Right renal cortex interstitium (tissue), 3 donors: ENCODE results near the gene NBPF6. TPM values are rescaled to one million over a fixed set of nuclear protein-coding genes. Genes with fewer than 3 reads are reported as not detected.
"Not testable (repeated sequence)": the region's sequence is repeated elsewhere in the genome, so short reads cannot be mapped to it uniquely, and the experiment has no call there.

Experiments
- DNase-seq, 3 donors: peaks; one replicate each; pipeline ENCODE4 v3.0.0-alpha.2; 2013; ENCODE audit warnings: low read depth in 3 of 3, low spot score in 2 of 3
- polyA plus RNA-seq, 3 donors: library from polyadenylated mRNA; unstranded; fragments of 120-200 nt; gene quantifications; one replicate each; pipeline ENCODE4 v1.2.1, GENCODE V29; 2013; ENCODE audit not compliant: insufficient read length in 3 of 3

The NBPF6 gene
- polyA plus RNA-seq, 3 donors = not detected

DNA sequence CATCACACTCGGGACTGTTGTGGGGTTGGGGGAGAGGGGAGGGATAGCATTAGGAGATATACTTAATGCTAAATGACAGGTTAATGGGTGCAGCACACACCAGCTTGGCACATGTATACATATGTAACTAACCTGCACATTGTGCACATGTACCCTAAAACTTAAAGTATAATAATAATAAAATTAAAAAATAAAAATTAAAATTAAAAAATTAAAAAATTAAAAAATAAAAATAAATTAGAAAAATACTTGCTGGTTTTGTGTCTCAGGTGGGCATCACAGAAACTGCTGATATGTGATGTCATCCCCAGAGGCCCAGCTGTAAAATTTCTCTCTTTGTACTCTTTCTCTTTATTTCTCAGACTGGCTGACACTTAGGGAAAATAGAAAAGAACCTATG lies 44.9 kb downstream of the NBPF6 start:
- DNase-seq = not testable (repeated sequence)

DNA sequence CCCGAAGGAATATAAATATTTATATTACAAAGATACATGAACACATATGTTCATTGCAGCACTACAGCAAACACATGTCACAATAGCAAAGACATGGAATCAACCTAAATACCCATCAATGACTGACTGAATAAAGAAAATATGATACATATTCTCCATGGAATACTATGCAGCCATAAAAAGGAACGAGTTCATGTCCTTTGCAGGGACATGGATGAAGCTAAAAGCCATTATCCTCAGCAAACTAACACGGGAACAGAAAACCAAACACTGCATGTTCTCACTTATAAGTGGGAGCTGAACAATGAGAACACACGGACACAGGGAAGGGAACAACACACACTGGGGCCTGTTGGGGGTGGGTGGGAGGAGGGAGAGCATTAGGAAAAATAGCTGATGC lies 46.7 kb downstream of the NBPF6 start:
- not testable (repeated sequence) for DNase-seq

DNA sequence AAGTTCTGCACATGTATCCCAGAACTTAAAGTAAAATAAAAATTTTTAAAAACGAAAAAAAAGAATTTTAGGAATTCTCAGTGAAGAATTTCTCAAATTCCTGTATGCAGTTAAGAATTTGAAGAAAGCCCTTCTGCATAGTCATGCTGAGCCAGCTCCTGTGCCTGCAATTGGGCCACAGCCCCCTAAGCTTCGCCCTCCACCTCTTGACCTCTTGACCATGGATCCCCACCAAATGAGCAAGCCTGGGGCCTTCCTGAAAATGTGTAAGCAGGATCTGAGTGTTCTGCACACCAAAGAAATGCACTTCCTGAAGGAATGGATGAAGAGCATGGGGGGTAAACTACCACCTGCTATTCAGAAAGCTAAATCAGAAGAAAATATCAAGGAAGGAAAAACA lies 52.0 kb downstream of the NBPF6 start:
- DNase-seq = no peak

DNA sequence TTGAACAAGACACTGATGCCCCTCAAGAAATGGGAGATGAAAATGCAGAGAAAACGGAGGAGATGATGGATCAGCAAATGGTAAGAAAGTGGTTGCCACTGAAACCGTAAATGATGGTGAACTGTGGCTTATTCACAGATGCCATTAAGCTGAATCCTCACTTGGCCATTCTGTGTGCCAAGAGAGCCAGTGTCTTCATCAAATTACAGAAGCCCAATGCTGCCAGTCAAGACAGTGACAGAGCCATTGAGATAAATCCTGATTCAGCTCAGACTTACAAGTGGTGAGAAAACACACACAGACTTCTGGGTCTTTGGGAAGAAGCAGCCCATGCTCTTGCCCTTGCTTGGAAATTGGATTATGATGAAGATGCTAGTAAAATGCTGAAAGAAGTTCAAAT lies 52.5 kb downstream of the NBPF6 start:
- no peak for DNase-seq

DNA sequence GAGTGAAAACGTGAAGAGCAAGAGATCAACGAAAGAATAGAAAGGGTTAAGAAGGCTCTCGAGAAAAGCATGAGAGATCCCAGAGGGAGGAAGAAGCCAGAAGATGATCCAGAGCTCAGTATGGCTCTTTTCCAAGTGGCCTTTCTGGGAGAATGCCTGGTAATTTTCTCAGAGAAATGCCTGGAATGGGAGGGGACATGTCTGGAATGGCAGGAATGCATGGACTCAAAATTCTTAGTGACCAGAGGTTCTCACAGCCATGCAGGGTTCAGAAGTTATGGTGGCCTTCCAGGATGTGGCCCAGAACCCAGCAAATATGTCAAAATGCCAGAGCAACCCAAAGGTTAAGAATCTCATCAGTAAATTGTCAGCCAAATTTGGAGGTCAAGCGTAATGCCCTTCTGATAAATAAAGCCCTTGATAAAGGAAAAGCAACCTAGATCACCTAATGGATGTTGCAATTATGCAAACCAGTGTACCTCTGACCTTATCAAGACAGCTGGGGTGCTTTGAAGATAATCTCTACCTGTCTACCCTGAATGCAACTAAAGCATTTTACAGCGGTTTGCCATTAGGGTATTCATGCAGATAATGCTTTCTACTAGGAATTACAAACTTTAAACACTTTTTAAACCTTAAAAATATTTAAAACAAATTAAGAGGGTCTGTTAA lies 53.1 kb downstream of the NBPF6 start:
- DNase-seq = no peak

DNA sequence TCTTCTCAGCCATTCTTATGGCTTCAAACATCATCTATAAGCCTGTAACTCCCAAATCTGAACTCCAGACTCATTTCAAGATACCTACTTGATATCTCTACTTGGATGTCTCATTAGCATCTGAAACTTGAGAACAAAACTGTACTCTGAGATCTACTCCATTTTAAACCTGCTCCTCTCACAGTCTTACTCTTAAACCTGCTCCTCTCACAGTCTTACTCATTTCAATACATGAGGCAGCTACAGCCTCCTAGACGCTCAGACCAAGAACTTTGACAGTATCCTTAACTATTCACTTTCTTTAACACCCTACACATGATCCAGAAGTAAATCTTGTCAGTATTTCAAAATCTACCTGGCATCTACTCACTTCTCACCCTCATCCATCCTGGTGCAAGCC lies 54.3 kb downstream of the NBPF6 start:
- DNase-seq = no peak

DNA sequence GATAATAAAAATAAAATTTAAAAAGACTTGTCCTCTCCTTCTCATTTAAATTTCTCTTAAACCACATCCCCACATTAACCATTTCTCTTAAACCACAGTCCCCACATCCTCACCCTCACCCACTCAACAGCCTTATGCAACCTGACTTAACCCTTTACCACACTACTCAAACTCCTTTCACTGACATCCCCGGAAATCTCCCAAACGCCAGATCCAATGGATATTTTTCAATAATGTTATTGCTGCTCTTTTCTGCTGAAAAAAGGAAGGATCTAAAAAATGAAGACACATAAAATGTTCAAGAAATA lies 55.6 kb downstream of the NBPF6 start:
- DNase-seq = no peak

DNA sequence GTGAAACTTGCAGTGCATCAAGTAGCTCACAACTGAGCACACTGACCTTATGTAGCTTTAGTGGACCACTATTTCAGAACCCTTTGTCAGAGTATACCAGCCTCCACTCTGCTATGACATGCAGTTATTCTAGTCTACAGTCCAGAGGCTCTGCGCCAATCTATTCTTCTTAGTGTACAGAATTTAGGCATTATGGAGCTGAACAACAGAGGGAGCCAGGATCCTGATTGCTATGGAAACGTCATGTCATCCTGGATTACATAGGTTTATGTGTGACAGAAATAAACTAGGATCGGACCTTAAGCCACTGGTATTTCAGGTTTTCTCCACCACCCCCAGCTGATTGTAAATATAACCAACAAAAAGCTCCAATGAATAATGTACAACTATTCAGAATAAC lies 61.6 kb downstream of the NBPF6 start:
- DNase-seq = no peak

DNA sequence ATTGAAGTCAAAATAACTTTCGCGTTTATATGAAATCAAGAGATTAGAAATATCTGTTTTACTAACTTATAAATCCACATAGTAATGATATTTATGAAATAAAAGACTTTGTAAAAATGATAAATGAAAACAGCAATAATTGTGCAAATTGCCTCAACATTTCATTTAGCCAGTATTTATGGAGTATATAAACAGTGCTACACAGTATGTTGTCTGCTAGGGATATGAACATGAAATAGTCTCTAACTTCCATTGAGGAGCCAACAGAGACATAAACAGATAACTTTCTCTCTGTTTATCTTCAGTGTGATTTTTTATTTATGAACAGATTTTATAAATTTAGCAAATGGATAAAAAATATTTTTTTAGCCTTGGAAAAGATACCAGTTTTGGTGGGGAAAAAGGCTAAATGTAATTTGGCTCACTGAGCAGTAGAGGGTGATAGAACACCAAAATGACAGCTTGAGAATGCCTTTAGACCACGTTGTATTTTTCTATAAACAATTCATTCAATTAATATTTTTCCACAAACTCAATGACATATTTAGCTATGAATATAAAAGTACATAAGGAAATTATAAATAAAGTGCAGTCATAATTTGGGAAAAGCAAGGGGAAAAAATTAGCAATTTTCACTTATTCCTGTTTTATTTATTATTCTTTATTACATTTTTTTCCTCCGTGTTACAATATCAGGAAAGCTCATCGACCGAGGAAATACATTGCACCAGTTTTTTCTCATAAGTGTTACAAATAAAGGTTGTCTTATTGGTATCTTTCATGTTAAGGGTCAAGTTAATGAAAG lies 62.3 kb downstream of the NBPF6 start:
- DNase-seq = no peak

DNA sequence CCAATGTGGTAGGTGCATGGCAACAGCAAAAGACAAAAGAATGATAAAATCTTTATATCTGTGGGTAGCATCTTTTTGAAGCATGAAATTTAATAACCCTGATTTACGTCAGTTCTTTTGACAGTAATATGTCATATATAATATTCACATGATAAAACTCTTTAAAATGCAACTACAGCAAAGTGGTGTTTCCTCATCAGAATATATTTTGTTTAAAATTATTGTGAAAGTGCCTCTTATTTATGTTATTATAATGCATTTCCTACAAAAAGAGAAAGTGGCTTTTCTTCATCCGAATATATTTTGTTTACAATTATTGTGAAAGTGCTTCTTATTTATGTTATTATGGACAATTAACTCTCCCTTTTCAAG lies 62.9 kb downstream of the NBPF6 start:
- DNase-seq = no peak

DNA sequence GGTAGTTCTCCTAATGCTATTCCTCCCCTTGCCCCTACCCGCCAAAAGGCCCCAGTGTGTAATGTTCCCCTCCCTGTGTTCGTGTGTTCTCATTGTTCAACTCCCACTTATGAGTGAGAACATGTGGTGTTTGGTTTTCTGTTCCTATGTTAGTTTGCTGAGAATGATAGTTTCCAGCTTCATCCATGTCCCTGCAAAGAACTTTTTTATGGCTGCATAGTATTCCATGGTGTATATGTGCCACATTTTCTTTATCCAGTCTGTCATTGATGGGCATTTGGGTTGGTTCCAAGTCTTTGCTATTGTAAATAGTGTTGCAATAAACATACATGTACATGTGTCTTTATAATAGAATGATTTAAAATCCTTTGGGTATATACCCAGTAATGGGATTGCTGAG lies 63.8 kb downstream of the NBPF6 start:
- DNase-seq = not testable (repeated sequence)

DNA sequence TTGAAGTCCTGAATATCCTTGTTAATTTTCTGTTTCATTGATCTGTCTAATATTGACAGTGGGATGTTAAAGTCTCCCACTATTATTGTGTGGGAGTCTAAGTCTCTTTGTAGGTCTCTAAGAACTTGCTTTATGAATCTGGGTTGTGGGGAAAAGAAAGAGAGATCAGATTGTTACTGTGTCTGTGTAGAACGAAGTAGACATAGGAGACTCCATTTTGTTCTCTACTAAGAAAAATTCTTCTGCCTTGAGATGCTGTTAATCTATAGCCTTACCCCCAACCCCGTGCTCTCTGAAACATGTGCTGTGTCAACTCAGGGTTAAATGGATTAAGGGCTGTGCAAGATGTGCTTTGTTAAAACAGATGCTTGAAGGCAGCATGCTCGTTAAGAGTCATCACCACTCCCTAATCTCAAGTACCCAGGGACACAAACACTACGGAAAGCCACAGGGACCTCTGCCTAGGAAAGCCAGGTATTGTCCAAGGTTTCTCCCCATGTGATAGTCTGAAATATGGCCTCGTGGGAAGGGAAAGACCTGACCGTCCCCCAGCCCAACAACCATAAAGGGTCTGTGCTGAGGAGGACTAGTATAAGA lies 67.3 kb downstream of the NBPF6 start:
- not testable (repeated sequence) for DNase-seq

Other genes starting within 250 kb of the NBPF6 start
- 10 to 100 TPM; 56.6 to 62.0 (median 59.7) TPM for gene SLC25A24, start 250.0 kb upstream of the NBPF6 start, polyA plus RNA-seq
- not detected for gene NBPF4, start 206.3 kb upstream of the NBPF6 start, polyA plus RNA-seq
- gene EEIG2, start 109.8 kb downstream of the NBPF6 start, polyA plus RNA-seq = 10 to 100 TPM; 18.5 to 19.0 (median 18.7) TPM
- gene HENMT1, start 210.8 kb downstream of the NBPF6 start, polyA plus RNA-seq = 10 to 100 TPM; 12.3 to 14.6 (median 13.8) TPM
- 10 to 100 TPM; 69.7 to 72.0 (median 70.1) TPM for gene PRPF38B, start 242.0 kb downstream of the NBPF6 start, polyA plus RNA-seq